GM19324 (cell line): ENCODE measurements around the gene ARHGAP26.
"Not testable (repeated sequence)": the region's sequence is repeated elsewhere in the genome, so short reads cannot be mapped to it uniquely, and the experiment has no call there.

Source experiments
- ATAC-seq: cut with Tn5 transposase; IDR thresholded peaks from one replicate; pipeline ENCODE4 v1.9.1; 2021; ENCODE audit warnings: mild to moderate bottlenecking, moderate library complexity; ENCODE audit not compliant: unreplicated experiment, low FRiP score

The ARHGAP26 gene

GRCh38 chr5:143065185-143065965 lies 295.2 kb downstream of the ARHGAP26 start:
- no peak for ATAC-seq

GRCh38 chr5:143065996-143066522 lies 295.9 kb downstream of the ARHGAP26 start:
- no peak for ATAC-seq

GRCh38 chr5:143066556-143067281 lies 296.5 kb downstream of the ARHGAP26 start:
- ATAC-seq: peak; percentile 57

GRCh38 chr5:143068712-143069111 lies 298.5 kb downstream of the ARHGAP26 start:
- ATAC-seq: no peak

GRCh38 chr5:143071927-143072326 lies 301.8 kb downstream of the ARHGAP26 start:
- ATAC-seq: no peak

- no peak for ATAC-seq
Measured at GRCh38 chr5:143072734-143073133, 302.6 kb downstream of the ARHGAP26 start.

- ATAC-seq: no peak
Measured at GRCh38 chr5:143073766-143074165, 303.6 kb downstream of the ARHGAP26 start.

DNA sequence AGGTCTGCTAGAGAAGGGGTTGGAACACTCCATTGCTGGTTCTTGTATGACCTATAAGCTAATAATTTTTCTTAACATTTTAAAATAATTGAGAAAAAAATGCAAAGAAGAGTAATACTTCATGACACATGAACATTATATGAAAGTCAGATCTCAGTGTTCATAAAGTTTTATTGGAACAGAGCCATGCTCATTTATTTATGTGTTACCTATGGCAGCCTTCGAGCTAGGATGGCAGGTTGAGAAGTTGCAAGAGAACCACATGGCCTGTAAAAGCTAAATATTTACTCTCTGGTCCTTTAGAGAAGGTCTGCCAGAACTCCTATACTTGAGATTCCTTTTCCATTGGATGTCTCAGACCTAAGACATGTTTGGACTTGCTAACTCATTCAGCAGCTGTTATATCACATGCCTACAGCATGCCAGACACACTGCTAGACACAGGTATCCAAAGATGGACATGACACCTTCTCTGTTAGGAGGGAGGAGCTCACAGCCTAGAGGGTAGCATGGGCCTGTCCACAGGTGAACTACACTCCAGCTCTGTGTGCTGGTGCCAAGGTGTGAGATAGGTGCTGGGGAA lies 304.3 kb downstream of the ARHGAP26 start:
- no peak for ATAC-seq

DNA sequence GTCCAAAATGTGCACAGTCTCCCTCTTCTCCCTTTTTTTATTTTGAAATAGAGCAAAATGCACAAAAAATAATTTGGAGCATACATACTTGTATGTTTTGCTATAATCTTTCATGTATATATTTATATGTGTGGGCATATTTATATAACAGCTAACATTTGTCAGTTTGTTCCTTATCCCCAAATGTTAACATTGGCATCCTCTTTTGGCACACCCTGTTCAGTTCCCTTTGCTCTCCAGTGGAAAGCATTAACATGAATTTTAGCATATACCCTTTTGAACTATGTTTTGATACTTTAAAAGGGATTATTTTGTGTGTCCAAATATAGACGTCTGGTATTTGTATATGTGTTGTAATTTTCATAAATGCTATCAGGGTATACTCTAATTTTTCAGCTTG lies 306.2 kb downstream of the ARHGAP26 start:
- no peak for ATAC-seq

GRCh38 chr5:143077453-143078103 lies 307.4 kb downstream of the ARHGAP26 start:
- ATAC-seq: no peak

DNA sequence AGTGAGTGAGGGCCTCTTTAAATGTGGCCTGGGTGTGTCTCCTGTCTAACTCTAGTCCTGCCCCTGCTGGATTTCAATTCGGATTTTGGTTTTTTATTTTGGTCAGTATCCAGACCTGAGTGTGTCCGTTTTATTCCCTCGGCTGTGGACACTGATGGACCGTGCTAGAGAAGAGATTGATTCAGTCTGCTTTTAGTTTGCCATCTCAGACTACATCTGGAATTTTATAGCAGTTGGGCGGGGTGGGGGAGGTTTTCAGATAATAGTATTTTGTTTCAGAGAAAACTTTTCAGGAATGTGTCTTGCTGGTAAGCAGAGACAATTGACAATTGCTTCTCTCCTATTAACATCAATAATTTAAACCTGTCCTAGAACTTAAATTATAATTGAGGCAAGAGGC lies 308.1 kb downstream of the ARHGAP26 start:
- no peak for ATAC-seq

- ATAC-seq: no peak
Measured at GRCh38 chr5:143078971-143079370, 308.8 kb downstream of the ARHGAP26 start.

- no peak for ATAC-seq
Measured at GRCh38 chr5:143080407-143080806, 310.2 kb downstream of the ARHGAP26 start.

GRCh38 chr5:143080982-143081381 lies 310.8 kb downstream of the ARHGAP26 start:
- no peak for ATAC-seq

- no peak for ATAC-seq
Measured at GRCh38 chr5:143083006-143083405, 312.8 kb downstream of the ARHGAP26 start.

DNA sequence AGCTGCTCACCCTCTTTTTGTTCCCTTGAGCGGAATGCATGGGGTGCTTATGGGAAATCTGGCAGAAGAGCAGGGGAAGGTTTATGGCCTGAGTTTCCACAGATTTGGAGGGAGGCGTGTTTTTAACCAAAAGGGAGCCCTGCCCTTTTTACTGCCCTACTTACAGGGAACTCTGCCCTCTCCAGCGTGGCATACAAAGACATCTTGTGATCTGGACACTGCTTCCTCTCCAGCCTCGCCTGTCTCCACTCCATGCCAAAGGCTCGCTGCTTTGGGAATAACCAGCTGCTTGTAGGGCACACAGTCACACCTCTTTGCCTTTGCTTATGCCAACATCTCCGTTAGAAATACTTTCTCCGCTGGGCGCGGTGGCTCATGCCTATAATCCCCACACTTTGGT lies 314.2 kb downstream of the ARHGAP26 start:
- ATAC-seq: no peak

- no peak for ATAC-seq
Measured at GRCh38 chr5:143085319-143085917, 315.2 kb downstream of the ARHGAP26 start.

DNA sequence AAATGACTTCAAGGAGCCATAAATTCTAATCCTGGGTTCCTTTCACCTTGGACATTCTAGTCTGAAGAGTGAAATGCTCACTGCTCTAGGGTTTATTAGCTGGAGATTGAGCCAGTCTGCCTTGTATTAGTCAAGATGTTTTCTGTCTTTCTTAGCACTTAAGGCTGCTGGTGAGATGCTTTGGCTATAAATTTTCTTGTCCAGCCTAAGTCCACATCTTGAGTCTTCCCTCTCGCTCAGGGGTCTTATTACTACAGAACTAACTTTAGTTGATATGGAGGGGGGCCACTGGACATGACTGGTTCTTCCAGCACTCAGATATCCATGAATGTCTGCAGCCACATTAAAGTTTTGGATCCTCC lies 316.4 kb downstream of the ARHGAP26 start:
- no peak for ATAC-seq

DNA sequence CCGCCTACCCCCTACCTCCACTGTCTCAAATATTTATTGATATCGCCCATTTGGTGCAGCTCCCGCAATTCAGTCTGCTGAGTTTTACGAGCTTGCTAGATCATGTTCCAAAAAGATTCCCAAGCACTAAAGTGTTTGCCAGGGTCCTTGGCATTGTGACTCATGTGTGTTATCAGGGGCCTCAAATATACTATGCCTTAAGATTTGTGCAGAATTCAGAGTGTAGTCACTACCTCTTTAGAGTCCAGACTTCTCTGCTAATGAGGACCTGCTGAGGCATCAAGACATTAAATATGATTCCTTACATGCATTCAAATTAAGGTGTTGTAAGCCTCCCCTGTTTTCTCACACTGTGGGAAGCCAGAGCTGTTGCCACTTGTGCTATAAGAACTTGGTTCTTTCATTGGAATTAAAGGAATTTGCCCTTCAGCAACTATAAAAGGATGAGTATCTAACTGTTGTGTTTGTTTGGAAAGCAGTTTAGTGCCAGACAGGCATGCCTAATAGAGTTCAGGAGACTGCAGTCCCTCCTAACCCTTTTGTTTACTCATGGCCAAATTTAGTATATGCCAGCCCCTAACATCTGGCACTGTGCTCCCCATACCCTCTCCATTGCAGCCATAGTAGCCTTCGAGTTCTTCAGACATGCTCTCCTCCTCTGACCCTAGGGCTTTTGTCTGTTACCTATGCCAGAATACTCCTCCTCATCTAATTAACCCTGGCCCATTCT lies 316.9 kb downstream of the ARHGAP26 start:
- no peak for ATAC-seq

- ATAC-seq: not testable (repeated sequence)
Measured at GRCh38 chr5:143088702-143089101, 318.5 kb downstream of the ARHGAP26 start.
